Sigmoid colon (tissue), 7 donors: ENCODE measurements around the gene GMDS. TPM values are rescaled to one million over a fixed set of nuclear protein-coding genes. Genes with fewer than 3 reads are reported as not detected.

ENCODE experiments used
- DNase-seq: peaks from one replicate; pipeline ENCODE4 v3.0.0-alpha.2; 2019
- H3K27ac ChIP-seq, 4 donors: fragments of 200-600 bp; sonication (generic); one replicate each; pipeline ENCODE4 v1.5.1; 2016 to 2019; ENCODE audit warnings: mild to moderate bottlenecking in 1 of 4
- H3K27me3 ChIP-seq, 3 donors: fragments of 200-600 bp; sonication (generic); one replicate each; pipeline ENCODE4 v1.5.1; 2019; ENCODE audit warnings: mild to moderate bottlenecking in 1 of 3
- H3K36me3 ChIP-seq, 4 donors: fragments of 200-600 bp; sonication (generic); one replicate each; pipeline ENCODE4 v1.5.1; 2016 to 2019
- H3K4me1 ChIP-seq, 4 donors: fragments of 200-600 bp; sonication (generic); one replicate each; pipeline ENCODE4 v1.5.1; 2017 to 2019
- H3K4me3 ChIP-seq, 4 donors: fragments of 200-600 bp; sonication (generic); one replicate each; pipeline ENCODE4 v1.5.1; 2017 to 2019; ENCODE audit warnings: mild to moderate bottlenecking in 2 of 4, moderate library complexity in 1 of 4
- H3K9me3 ChIP-seq, 4 donors: fragments of 200-600 bp in 3 of 4; sonication (generic) in 3 of 4; one replicate each; pipeline versions ENCODE4 v1.5.1 to v1.6.1; 2013 to 2019
- EP300 ChIP-seq, 4 donors: sonication (generic); formaldehyde crosslinking; IDR thresholded peaks; one replicate each; pipeline ENCODE4 v1.6.1; 2017; ENCODE audit warnings: antibody characterized with exemption in 4 of 4
- POLR2A ChIP-seq, 2 donors: fragments of 450-650 bp; IDR thresholded peaks; one replicate each; pipeline ENCODE4 v1.6.1; 2016; ENCODE audit warnings: antibody characterized with exemption in 2 of 2, mild to moderate bottlenecking in 2 of 2, moderate library complexity in 2 of 2
- POLR2AphosphoS5 ChIP-seq, 4 donors: sonication (generic); formaldehyde crosslinking; IDR thresholded peaks; one replicate each; pipeline ENCODE4 v1.6.1; 2017; ENCODE audit warnings: antibody characterized with exemption in 4 of 4
- WGBS, 2 donors: extraction: QIAGEN DNeasy Blood & Tissue Kit; methylation state at CpG; one replicate each; pipeline ENCODE4 v1.1.7; 2013; 5-methylcytosine and 5-hydroxymethylcytosine counted together
- intact Hi-C: fragments of 100-400 bp; cut with DNase I; formaldehyde crosslinking; loops from one replicate; pipeline ENCODE4 v1.15.1; 2023
- polyA plus RNA-seq, 3 donors: library from polyadenylated mRNA; stranded (reverse); fragments of 200-250 nt; gene quantifications; one replicate each; pipeline ENCODE4 v1.2.3, GENCODE V29; 2013
- total RNA-seq, 4 donors: library from RNA; depleted of rRNA; stranded (reverse); fragments of >200 nt; gene quantifications; one replicate each; pipeline ENCODE4 v1.1.0, GENCODE V29; 2016
- TF ChIP-seq, protein P1 (sequence below), 4 experiments: fragments of 450-650 bp in 3 of 4; fragments of 200-600 bp in 1 of 4; IDR thresholded peaks; one replicate each; pipeline ENCODE4 v1.5.1; 2016 to 2019; ENCODE audit warnings: antibody characterized with exemption in 4 of 4, mild to moderate bottlenecking in 3 of 4, moderate library complexity in 2 of 4
- donor health status: healthy with polysubstance abuse.
- donor health status: Bipolar disorder and iron deficiency.
- donor health status: healthy.

GMDS gene
- total and polyA plus RNA-seq, 7 donors: 3.1 to 173 (median 9.4) TPM

DNA sequence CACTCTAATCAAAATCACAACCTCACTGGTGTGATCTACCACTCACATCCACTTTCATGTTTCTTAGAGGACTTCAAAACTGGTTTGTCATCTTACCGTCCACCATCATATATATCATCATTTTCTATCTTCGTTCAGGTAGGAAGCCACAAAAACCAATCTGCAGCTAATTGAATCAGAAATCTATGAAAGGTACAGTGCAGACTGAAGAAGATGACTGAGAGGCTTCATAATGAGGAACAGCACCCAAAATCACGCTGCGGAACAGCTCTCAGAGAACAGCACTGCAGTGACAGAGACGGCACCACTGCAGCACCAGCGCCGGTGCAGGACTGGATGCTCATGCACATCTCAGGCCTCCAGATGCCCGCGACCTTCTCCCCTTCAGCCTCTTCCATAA is 13.0 kb downstream of the GMDS start:
- Histone ChIP-seq H3K27ac (no peak overlapping the region), H3K4me3 (no peak overlapping the region), H3K9me3 (no peaks in the 10 kb centered on the region), H3K27me3 (no peaks in the 10 kb centered on the region), H3K36me3 (no peaks in the 10 kb centered on the region), H3K4me1 (peaks cover 0 to 10% (median 0%) of the 10 kb centered on the region in 4 donors)
- WGBS, 2 donors: 86 to 92% methylated on average over 9 of the region's 9 CpGs
- no peak for TF ChIP-seq EP300 (IDR thresholded peaks at IDR 0.05)
- no peak for TF ChIP-seq POLR2AphosphoS5 (IDR thresholded peaks at IDR 0.05)
- TF ChIP-seq POLR2A (IDR thresholded peaks at IDR 0.05): no peak
- TF ChIP-seq, protein P1, sequence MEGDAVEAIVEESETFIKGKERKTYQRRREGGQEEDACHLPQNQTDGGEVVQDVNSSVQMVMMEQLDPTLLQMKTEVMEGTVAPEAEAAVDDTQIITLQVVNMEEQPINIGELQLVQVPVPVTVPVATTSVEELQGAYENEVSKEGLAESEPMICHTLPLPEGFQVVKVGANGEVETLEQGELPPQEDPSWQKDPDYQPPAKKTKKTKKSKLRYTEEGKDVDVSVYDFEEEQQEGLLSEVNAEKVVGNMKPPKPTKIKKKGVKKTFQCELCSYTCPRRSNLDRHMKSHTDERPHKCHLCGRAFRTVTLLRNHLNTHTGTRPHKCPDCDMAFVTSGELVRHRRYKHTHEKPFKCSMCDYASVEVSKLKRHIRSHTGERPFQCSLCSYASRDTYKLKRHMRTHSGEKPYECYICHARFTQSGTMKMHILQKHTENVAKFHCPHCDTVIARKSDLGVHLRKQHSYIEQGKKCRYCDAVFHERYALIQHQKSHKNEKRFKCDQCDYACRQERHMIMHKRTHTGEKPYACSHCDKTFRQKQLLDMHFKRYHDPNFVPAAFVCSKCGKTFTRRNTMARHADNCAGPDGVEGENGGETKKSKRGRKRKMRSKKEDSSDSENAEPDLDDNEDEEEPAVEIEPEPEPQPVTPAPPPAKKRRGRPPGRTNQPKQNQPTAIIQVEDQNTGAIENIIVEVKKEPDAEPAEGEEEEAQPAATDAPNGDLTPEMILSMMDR (IDR thresholded peaks at IDR 0.05): no peak
- intact Hi-C loops: no loop called here
- DNase-seq: no peak

DNA sequence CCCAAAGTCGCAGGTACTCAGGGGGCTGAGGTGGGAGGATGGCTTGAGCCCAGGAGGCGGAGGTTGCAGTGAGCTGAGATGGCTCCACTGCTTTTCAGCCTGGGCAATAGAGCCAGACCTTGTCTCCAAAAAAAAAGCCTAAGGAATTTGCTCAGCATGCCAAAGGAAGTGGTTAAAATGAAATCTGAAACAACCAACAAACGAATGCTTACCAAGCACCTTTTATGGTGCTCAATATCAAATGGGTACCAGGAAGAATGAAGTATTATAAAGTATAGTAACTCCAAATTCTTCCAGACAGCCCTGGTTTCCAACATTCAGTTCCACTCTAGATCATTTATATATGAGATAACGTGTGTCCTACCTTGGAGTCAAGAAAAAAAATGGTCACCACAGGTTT is 14.0 kb downstream of the GMDS start:
- H3K4me3 ChIP-seq: no peak overlapping the region
- no peaks in the 10 kb centered on the region for H3K36me3 ChIP-seq
- 52 to 76% methylated on average over 4 of the region's 4 CpGs for WGBS, 2 donors

DNA sequence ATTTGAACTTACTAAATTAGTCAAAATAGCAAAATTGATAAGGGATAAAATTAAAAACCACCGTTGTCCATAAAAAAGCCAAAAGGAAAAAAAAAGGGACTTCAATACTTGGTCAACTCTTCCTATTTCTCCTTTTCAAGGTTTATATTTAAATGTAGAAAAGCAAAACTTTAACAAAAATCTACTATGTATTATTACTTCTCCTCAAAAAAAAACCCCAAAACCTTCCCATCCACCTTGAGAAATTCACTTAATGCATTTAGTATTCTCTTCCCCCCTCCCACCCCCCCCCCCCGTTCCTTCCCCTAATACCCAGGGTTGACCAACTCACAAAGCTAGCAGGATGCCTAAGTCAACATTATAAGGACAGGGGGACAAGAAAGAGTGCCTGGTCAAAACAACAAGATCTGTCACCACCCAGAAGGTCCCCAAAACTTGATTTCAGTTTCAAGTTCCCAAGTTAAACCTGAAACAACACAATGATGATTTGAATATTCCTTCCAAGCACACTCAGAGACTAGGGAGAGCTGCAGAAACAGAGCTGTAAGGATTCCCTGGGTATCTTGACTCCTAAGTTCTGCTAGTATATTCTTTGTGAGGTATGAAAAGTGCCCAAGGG is 14.6 kb downstream of the GMDS start:
- no peaks in the 10 kb centered on the region for H3K9me3 ChIP-seq
- TF ChIP-seq, protein P1 (IDR thresholded peaks at IDR 0.05): no peak
- TF ChIP-seq EP300 (IDR thresholded peaks at IDR 0.05) (no peak), POLR2A (IDR thresholded peaks at IDR 0.05) (no peak), POLR2AphosphoS5 (IDR thresholded peaks at IDR 0.05) (no peak)
- no peaks in the 10 kb centered on the region for H3K4me1 ChIP-seq
- no peak for DNase-seq
- no peak overlapping the region for H3K4me3 ChIP-seq
- H3K27me3 ChIP-seq: no peaks in the 10 kb centered on the region
- intact Hi-C loops: no loop called here
- 61 to 72% methylated on average over 2 of the region's 2 CpGs for WGBS, 2 donors
- no peaks in the 10 kb centered on the region for H3K36me3 ChIP-seq
- no peak overlapping the region for H3K27ac ChIP-seq

More for the DNA sequence above, 14.0 kb downstream of the GMDS start:
- H3K4me1 ChIP-seq: peaks cover 0 to 2% (median 0%) of the 10 kb centered on the region in 4 donors
- no peak for DNase-seq
- intact Hi-C loops: no loop called here
- no peaks in the 10 kb centered on the region for H3K27me3 ChIP-seq
- TF ChIP-seq, protein P1 (IDR thresholded peaks at IDR 0.05): no peak
- H3K27ac ChIP-seq: no peak overlapping the region
- no peaks in the 10 kb centered on the region for H3K9me3 ChIP-seq

DNA sequence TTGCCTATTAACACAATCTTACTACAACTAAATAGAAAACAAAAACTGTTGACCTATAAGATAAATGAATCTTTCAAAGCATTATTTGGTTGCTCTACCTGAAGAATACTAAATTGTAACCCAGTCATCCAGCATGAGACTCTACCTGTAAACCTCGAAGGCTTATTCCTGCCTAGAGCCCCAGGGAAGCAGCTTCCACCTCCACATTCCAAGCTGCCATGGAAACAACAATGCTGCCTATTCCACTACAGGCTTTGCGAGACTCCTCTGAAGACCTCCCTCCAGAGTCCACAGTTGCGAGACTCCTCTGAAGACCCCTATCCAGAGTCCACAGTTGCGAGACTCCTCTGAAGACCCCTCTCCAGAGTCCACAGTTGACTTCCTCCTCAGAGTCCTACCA is 15.7 kb downstream of the GMDS start:
- intact Hi-C loops: no loop called here
- no peak for DNase-seq
- no peaks in the 10 kb centered on the region for H3K36me3 ChIP-seq
- H3K9me3 ChIP-seq: no peaks in the 10 kb centered on the region
- no peak overlapping the region for H3K27ac ChIP-seq
- 96 to 97% methylated on average over 4 of the region's 4 CpGs for WGBS, 2 donors
- TF ChIP-seq EP300 (IDR thresholded peaks at IDR 0.05) (no peak), POLR2AphosphoS5 (IDR thresholded peaks at IDR 0.05) (no peak), POLR2A (IDR thresholded peaks at IDR 0.05) (no peak)
- TF ChIP-seq, protein P1 (IDR thresholded peaks at IDR 0.05): no peak
- H3K27me3 ChIP-seq: no peaks in the 10 kb centered on the region
- no peak overlapping the region for H3K4me3 ChIP-seq
- no peaks in the 10 kb centered on the region for H3K4me1 ChIP-seq

DNA sequence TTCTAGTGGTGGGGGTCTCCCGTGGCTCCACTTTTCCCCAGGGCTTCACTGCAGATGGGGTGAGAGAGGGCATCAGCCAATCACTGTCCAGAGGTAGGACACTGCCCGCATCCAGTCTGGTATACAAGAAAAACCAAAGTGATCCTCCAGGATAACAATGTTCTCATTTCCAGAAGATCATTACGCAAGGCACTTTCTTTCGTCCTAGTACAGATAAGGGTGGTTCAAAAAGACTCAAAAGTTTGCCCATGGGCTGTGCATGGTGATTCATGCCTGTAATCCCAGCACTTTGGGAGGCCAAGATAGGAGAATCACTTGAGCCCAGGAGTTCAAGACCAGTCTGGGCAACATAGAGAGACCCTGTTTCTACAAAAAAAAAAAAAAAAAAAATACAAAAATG is 16.4 kb downstream of the GMDS start:
- TF ChIP-seq POLR2AphosphoS5 (IDR thresholded peaks at IDR 0.05): no peak
- TF ChIP-seq, protein P1 (IDR thresholded peaks at IDR 0.05): no peak
- no peak for TF ChIP-seq POLR2A (IDR thresholded peaks at IDR 0.05)
- no peak for TF ChIP-seq EP300 (IDR thresholded peaks at IDR 0.05)
- H3K4me3 ChIP-seq: no peak overlapping the region
- no peaks in the 10 kb centered on the region for H3K27me3 ChIP-seq
- intact Hi-C loops: no loop called here
- no peaks in the 10 kb centered on the region for H3K36me3 ChIP-seq
- DNase-seq: no peak
- H3K9me3 ChIP-seq: no peaks in the 10 kb centered on the region
- H3K27ac ChIP-seq: no peak overlapping the region
- WGBS, 2 donors: 92% methylated on average over 4 of the region's 4 CpGs
- no peaks in the 10 kb centered on the region for H3K4me1 ChIP-seq
